Skeletal muscle tissue (tissue), 4 donors: Measurements from ENCODE around the gene ISYNA1. TPM values are rescaled to one million over a fixed set of nuclear protein-coding genes. Genes with fewer than 3 reads are reported as not detected.
A peak's percentile ranks its signal among the peaks of the same experiment; 100 is the strongest.

Source experiments
- H3K27ac ChIP-seq: one replicate; pipeline ENCODE4 v1.7.0; 2013; ENCODE audit warnings: mild to moderate bottlenecking, low read depth, low read length, inconsistent platforms
- H3K27me3 ChIP-seq, 3 donors: one replicate each; pipeline ENCODE4 v1.7.0; 2013; ENCODE audit warnings: low read length in 3 of 3; ENCODE audit not compliant: control insufficient read depth in 3 of 3, insufficient read depth in 3 of 3
- H3K36me3 ChIP-seq, 3 donors: one replicate each; pipeline ENCODE4 v1.7.0; 2013; ENCODE audit warnings: low read length in 3 of 3; ENCODE audit not compliant: control insufficient read depth in 3 of 3, insufficient read depth in 3 of 3
- H3K4me1 ChIP-seq, 3 donors: one replicate each; pipeline ENCODE4 v1.7.0; 2013; ENCODE audit warnings: low read length in 3 of 3, mild to moderate bottlenecking in 3 of 3; ENCODE audit not compliant: control insufficient read depth in 3 of 3, insufficient read depth in 3 of 3
- H3K4me3 ChIP-seq, 3 donors: one replicate each; pipeline ENCODE4 v1.7.0; 2013; ENCODE audit warnings: low read length in 3 of 3
- H3K9ac ChIP-seq, 3 donors: one replicate each; pipeline ENCODE4 v1.7.0; 2013; ENCODE audit warnings: low read length in 3 of 3, mild to moderate bottlenecking in 3 of 3, moderate library complexity in 2 of 3, low read depth in 1 of 3
- H3K9me3 ChIP-seq, 3 donors: one replicate each; pipeline ENCODE4 v1.7.0; 2013; ENCODE audit warnings: low read length in 3 of 3; ENCODE audit not compliant: control insufficient read depth in 3 of 3
- total RNA-seq: library from RNA; depleted of rRNA; stranded (reverse); fragments of >200 nt; gene quantifications from one replicate; pipeline ENCODE4 v1.2.3, GENCODE V29; 2014
- donor health status: Osteomylitis.

The ISYNA1 gene
- total RNA-seq, 1 donor from 2014 or later: 86.6 TPM

GRCh38 chr19:18420930-18421329, 17.0 kb downstream of the ISYNA1 start:
- Histone ChIP-seq H3K4me1 (peaks cover 52 to 66% (median 59%) of the 10 kb centered on the region in 3 donors), H3K36me3 (no peaks in the 10 kb centered on the region), H3K9me3 (no peaks in the 10 kb centered on the region), H3K4me3 (peak overlapping the region in 1 of 3 donors; percentile 6), H3K9ac (peak overlapping the region in 1 of 3 donors; percentile 77), H3K27me3 (peaks cover 7 to 25% (median 22%) of the 10 kb centered on the region in 3 donors), H3K27ac (no peak overlapping the region)

- Histone ChIP-seq H3K9me3 (no peaks in the 10 kb centered on the region), H3K4me3 (peak overlapping the region; percentile 56 to 69 (median 64)), H3K36me3 (no peaks in the 10 kb centered on the region), H3K27me3 (peaks cover 7 to 26% (median 25%) of the 10 kb centered on the region in 3 donors), H3K9ac (peak overlapping the region; percentile 61 to 77 (median 69)), H3K27ac (peak overlapping the region; percentile 30), H3K4me1 (peaks cover 50 to 63% (median 58%) of the 10 kb centered on the region in 3 donors)
Measured at GRCh38 chr19:18419699-18420460, 18.1 kb downstream of the ISYNA1 start.

DNA sequence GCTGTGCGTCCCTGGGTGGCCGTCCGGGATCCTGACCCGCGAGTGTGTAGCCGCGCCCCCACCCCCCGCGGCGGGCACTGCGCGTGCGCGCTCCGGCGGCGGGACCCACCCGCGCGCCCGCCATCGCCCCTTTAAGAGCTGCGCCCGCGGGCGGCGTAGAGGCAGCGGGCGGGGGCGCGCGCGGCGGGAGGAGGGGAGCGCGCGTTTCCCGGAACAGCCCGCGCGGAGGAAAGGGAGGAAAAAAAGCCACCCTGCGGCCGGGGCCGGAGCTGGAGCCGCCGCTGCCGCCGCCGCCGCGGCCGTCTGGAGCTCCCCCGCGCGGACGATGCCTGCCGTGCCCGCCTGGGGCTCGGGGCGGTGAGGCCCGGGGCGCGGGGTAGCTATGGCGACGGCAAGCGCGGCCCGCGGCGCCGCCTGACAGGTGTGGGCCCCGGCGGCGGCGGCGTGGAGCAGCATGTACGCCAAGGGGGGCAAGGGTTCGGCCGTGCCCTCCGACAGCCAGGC, 18.7 kb downstream of the ISYNA1 start, which contains the start of gene SSBP4:
SSBP4 (plus strand) TSS at position 204 of the 504 bp plus-strand sequence; CDS start at position 455, 251 bp downstream.
- H3K9ac ChIP-seq: peak within 1 kb of the TSS; percentile 68 to 77 (median 69)
- H3K36me3 ChIP-seq: no peaks in the 10 kb centered on the region
- peaks cover 7 to 27% (median 26%) of the 10 kb centered on the region in 3 donors for H3K27me3 ChIP-seq
- H3K4me1 ChIP-seq: peaks cover 56 to 69% (median 64%) of the 10 kb centered on the region in 3 donors
- peak within 1 kb of the TSS; percentile 95 for H3K27ac ChIP-seq
- H3K4me3 ChIP-seq: peak within 1 kb of the TSS; percentile 59 to 79 (median 69)
- H3K9me3 ChIP-seq: no peaks in the 10 kb centered on the region

- Histone ChIP-seq H3K4me3 (peak overlapping the region; percentile 59 to 79 (median 69)), H3K27ac (peak overlapping the region; percentile 95), H3K9ac (peak overlapping the region; percentile 48 to 77 (median 68)), H3K36me3 (no peaks in the 10 kb centered on the region), H3K27me3 (peaks cover 7 to 30% (median 29%) of the 10 kb centered on the region in 3 donors), H3K9me3 (no peaks in the 10 kb centered on the region), H3K4me1 (peaks cover 60 to 69% (median 65%) of the 10 kb centered on the region in 3 donors)
Measured at GRCh38 chr19:18418483-18419194, 19.3 kb downstream of the ISYNA1 start.

DNA sequence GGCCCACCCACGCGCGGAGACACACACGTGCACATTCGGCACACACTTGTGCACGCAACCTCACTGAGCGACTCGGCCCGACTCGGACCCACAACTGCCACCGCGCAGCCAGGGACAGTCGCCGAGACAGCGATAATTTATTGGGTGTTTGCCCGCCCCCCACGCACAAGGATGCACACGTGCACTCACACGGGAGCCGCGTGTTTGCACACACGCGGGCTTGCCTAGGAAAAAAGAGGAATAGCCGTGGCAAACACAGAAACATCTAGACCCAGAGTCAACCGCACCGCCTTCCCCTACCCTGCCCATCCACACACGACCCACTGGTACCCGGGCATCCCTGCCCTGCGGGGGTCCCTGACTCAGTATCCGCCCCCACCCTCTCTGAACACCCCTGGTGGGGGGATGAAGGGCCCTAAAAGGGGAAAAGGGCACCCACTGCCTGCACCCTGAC, 19.9 kb downstream of the ISYNA1 start:
- Histone ChIP-seq H3K27ac (peak overlapping the region; percentile 95), H3K4me3 (peak overlapping the region; percentile 23 to 61 (median 50)), H3K9me3 (no peaks in the 10 kb centered on the region), H3K36me3 (no peaks in the 10 kb centered on the region), H3K27me3 (peaks cover 7 to 30% (median 29%) of the 10 kb centered on the region in 3 donors), H3K9ac (peak overlapping the region in 1 of 3 donors; percentile 77), H3K4me1 (peaks cover 55 to 63% (median 59%) of the 10 kb centered on the region in 3 donors)

DNA sequence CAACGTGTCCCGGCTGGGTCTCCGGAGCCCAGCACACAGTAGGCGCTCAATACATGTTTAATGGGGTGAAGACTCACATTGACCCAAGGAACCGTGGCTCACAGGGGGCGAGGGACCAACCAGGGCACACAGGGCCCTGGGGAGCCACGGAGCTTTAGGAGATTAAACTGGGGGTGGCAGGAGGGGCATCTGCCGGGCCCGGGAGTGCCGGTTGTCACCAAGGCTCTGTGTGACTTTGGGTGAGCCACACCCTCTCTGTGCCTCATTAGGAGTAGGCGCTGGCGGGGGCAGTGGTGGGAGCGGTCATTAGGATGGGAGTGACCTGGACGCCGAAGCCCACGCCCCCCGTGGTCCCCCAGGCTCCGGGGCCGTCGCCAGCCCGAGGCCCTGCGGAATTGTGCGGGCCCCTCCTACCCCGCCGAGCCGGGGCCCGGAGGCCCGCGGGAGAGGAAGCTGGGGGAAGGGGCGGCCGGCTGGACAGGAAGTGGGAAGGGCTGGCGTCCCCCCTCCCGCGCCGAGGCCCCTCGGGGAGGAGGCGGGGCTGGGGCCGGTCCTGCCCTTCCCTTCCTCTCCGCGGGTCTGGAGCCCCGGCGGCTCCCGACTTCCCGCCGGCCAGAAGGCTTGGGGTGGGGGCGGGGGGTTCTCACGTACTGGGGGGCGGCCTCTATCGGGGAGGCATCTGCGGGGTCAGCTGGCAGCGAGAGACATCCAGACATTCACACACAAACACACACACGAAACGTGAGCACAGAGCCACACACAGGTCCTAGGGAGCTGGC, 20.5 kb downstream of the ISYNA1 start:
- Histone ChIP-seq H3K4me3 (peak overlapping the region; percentile 50 to 61 (median 51)), H3K27me3 (peaks cover 7 to 34% (median 29%) of the 10 kb centered on the region in 3 donors), H3K9me3 (no peaks in the 10 kb centered on the region), H3K36me3 (no peaks in the 10 kb centered on the region), H3K9ac (peak overlapping the region; percentile 33 to 77 (median 59)), H3K27ac (peak overlapping the region; percentile 95), H3K4me1 (peaks cover 52 to 57% (median 53%) of the 10 kb centered on the region in 3 donors)

DNA sequence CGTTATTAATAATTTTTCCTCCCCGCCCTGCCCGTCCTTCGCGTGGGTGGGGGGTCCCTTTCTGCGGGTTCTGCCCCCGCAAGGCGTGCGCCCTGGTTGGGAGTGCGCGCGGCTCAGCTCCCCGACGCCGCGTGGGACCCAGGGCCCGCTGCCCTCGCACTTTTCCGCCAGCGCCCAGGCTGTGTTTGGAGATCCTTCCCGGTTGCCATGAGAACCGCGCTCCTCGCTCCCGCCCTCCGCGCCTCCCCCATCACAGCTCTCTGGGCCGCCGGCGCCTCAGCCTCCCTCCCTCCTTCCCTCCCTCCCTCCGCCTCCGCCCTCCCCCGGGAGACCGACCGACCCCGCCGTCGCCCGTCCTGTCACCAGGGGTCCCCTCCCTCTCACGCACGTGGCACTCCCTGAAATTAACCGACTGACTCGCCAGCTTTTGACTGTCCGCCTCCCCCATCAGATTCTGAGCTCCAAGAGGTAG, 21.1 kb downstream of the ISYNA1 start:
- Histone ChIP-seq H3K4me1 (peaks cover 50 to 57% (median 52%) of the 10 kb centered on the region in 3 donors), H3K27ac (peak overlapping the region; percentile 95), H3K27me3 (peaks cover 7 to 34% (median 29%) of the 10 kb centered on the region in 3 donors), H3K4me3 (peak overlapping the region in 2 of 3 donors; percentile 46 to 51), H3K9ac (peak overlapping the region; percentile 33 to 69 (median 59)), H3K36me3 (no peaks in the 10 kb centered on the region), H3K9me3 (no peaks in the 10 kb centered on the region)

GRCh38 chr19:18415178-18415867, 22.6 kb downstream of the ISYNA1 start:
- Histone ChIP-seq H3K27ac (peak overlapping the region; percentile 95), H3K4me3 (peak overlapping the region; percentile 46 to 51 (median 49)), H3K27me3 (peaks cover 7 to 34% (median 31%) of the 10 kb centered on the region in 3 donors), H3K9me3 (no peaks in the 10 kb centered on the region), H3K4me1 (peaks cover 42 to 50% (median 43%) of the 10 kb centered on the region in 3 donors), H3K9ac (peak overlapping the region; percentile 43 to 54 (median 45)), H3K36me3 (no peaks in the 10 kb centered on the region)
